GM23248 (cell line): ENCODE results near the gene NHSL2.

ENCODE experiments used
- EZH2 ChIP-seq: fragments of 200-600 bp; sonication (generic); IDR thresholded peaks from 2 replicates; pipeline ENCODE4 v1.6.1; 2018; ENCODE audit warnings: antibody characterized with exemption, mild to moderate bottlenecking; ENCODE audit not compliant: insufficient read depth, poor library complexity, severe bottlenecking
- EZH2phosphoT487 ChIP-seq: fragments of 200-600 bp; sonication (generic); IDR thresholded peaks from 2 replicates; pipeline ENCODE4 v1.6.1; 2018; ENCODE audit warnings: antibody characterized with exemption, moderate library complexity, mild to moderate bottlenecking, low read depth; ENCODE audit not compliant: insufficient read depth

GRCh38 chrX:71928856-71929255 lies 18.2 kb downstream of the NHSL2 start:
- no peak for TF ChIP-seq EZH2phosphoT487
- no peak for TF ChIP-seq EZH2
